T-helper 2 cell treated with Interferon-gamma antibody and Interleukin-4, amounts not matched to agents 5 μg/mL and 100 μg/mL, for 36 hours (primary cell): ENCODE measurements around the gene GCDH.
"Not testable (repeated sequence)": the region's sequence is repeated elsewhere in the genome, so short reads cannot be mapped to it uniquely, and the experiment has no call there.

Experiments used
- DNase-seq: peaks from one replicate; pipeline ENCODE4 v3.0.0; 2021; ENCODE audit warnings: low spot score
- H3K27ac Mint-ChIP-seq: one replicate; pipeline ENCODE4 v1.8.0; 2021; ENCODE audit warnings: mild to moderate bottlenecking, mixed read lengths
- H3K27me3 Mint-ChIP-seq: one replicate; pipeline ENCODE4 v1.8.0; 2021; ENCODE audit warnings: low read depth, mixed read lengths
- H3K36me3 Mint-ChIP-seq: one replicate; pipeline ENCODE4 v1.8.0; 2021; ENCODE audit warnings: low read depth, mixed read lengths
- H3K4me1 Mint-ChIP-seq: one replicate; pipeline ENCODE4 v1.8.0; 2021; ENCODE audit warnings: low read depth, mixed read lengths
- H3K4me3 Mint-ChIP-seq: one replicate; pipeline ENCODE4 v1.8.0; 2022; ENCODE audit warnings: mild to moderate bottlenecking, moderate library complexity, mixed read lengths
- H3K9me3 Mint-ChIP-seq: one replicate; pipeline ENCODE4 v1.8.0; 2021; ENCODE audit warnings: mixed read lengths

GCDH gene

DNA sequence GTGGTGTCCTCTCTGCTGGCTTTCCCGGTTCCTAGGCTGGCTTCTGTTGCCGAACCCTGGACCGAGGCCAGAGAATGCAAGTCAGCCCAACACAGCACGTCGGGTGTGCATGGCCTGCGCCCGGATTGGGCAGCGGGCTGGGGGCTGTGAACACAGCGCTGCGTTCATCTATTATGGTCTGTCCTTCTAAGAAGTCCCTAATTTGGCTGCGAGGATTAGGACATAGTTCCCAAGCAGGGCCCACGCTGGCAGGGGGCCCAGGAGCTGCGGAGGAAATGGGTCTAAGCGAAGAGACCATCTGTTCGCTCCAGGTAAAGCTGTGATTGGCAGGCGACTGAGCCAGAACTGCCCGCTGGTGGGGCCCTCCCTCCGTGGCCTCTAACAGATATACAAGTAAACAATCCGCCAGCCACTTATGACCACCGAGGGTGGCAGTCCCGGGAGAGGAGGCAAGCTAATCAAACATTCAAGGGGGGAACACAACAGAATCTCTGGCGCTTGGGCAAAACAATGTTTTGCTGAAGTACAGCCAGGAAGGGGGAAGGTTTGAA lies 22.1 kb downstream of the GCDH start:
- Mint-ChIP-seq H3K4me3 (no peak overlapping the region), H3K27me3 (no peaks in the 10 kb centered on the region), H3K27ac (peak overlapping the region; percentile 94), H3K36me3 (peaks cover 2% of the 10 kb centered on the region), H3K4me1 (peaks cover 13% of the 10 kb centered on the region), H3K9me3 (no peaks in the 10 kb centered on the region)
- no peak for DNase-seq

DNA sequence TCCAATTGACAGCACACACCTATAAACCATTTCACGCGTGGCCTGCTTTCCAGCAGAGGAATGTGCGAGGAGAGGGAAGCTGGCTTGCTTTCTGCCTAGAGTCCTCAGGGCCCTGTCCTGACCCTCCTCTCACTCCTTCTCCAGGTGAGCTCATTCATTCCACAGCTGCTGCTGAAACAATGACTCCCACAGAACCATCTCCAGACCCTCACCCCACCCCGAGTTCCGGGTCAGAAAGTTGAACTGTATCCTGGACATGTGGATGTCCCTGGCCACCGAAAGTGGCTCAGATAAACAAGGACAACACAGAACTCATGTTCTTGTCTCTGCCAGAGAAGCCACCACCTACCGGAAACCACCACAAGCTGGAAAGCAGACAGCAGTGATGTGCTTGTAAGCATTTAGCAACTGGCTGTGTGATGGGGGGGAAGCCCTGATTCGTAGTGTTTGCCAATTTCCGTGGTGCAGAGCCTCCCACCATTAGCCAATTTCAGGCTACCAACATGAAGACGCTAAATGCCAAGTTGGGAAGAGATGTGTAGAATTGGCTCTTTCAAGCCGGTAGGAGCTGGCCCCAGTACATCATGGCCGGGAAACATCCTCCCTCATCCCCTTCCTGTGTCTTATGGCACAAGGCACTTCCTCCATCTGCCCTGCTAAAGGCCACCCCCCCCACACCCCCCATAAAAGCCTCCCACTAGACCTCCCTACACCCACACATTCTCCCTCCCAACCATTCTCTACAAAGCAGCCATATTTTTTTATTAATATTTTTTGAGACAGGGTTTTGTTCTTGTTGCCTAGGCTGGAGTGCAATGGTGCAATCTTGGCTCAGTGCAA lies 23.1 kb downstream of the GCDH start:
- peak overlapping the region; percentile 77 for H3K4me3 Mint-ChIP-seq
- peaks cover under 1% of the 10 kb centered on the region for H3K27me3 Mint-ChIP-seq
- H3K36me3 Mint-ChIP-seq: no peaks in the 10 kb centered on the region
- peaks cover 17% of the 10 kb centered on the region for H3K4me1 Mint-ChIP-seq
- peak overlapping the region; percentile 94 for H3K27ac Mint-ChIP-seq
- no peaks in the 10 kb centered on the region for H3K9me3 Mint-ChIP-seq
- peak; percentile 33 for DNase-seq

DNA sequence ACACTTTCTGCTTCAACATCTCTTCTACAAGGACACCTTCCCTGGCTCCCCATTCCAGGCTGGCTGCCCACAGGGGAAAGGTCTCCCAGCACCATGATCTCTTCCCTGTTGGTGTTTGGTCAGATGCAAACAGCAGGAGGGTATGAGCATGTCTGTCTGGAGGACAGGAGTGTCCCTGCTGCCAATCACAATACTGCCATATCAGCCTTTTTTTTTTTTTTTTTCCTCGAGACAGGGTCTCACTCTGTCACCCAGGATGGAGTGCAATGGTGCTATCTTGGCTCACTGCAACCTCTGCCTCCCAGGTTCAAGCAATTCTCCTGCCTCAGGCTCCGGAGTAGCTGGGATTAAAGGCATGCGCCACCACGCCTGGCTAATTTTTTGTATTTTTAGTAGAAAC lies 24.9 kb downstream of the GCDH start:
- DNase-seq, H3K9me3 Mint-ChIP-seq, H3K36me3 Mint-ChIP-seq, H3K27me3 Mint-ChIP-seq, H3K4me3 Mint-ChIP-seq: not testable (repeated sequence)
- Mint-ChIP-seq H3K27ac (peak overlapping the region; percentile 40), H3K4me1 (peaks cover 24% of the 10 kb centered on the region)

DNA sequence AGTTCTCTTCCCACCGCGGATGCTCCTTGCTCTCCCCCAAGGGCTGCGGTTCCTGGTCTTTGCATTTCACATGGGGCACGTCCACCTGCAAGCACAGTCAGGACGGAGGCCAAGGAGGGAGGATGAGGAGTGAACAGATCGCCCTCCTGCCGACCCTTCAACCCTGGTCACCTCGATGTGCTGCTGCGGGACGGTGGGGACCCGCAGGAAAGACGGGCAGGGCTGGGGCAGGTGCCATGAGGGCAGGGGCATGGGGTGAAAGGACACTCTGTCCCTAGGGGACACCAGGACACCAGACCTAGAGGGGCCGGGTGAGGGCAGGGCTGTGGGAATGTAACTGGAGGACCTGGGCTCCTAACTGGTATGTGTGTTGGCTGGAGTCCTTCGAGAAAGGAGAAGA lies 27.3 kb downstream of the GCDH start:
- H3K9me3 Mint-ChIP-seq: no peaks in the 10 kb centered on the region
- H3K4me1 Mint-ChIP-seq: peaks cover 22% of the 10 kb centered on the region
- H3K4me3 Mint-ChIP-seq: peak overlapping the region; percentile 75
- H3K36me3 Mint-ChIP-seq: peaks cover 12% of the 10 kb centered on the region
- DNase-seq: no peak
- peak overlapping the region; percentile 79 for H3K27ac Mint-ChIP-seq
- H3K27me3 Mint-ChIP-seq: peaks cover 2% of the 10 kb centered on the region

DNA sequence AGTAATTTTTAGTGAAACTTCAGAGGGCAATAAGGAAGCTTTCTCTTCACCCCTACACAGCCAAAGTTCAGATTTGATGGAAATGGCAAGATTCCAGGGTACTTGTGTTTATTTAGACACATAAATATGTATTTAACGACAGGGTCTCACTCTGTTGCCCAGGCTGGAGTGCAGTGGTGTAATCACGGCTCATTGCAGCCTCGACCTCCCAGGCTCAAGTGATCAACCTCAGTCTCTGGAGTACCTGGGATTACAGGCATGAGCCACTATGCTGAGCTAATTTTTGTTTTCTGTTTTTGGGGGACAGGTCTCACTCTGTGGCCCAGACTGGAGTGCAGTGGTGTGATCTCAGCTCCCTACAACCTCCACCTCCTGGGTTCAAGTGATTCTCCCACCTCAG lies 30.1 kb downstream of the GCDH start:
- DNase-seq: no peak
- no peaks in the 10 kb centered on the region for H3K9me3 Mint-ChIP-seq

DNA sequence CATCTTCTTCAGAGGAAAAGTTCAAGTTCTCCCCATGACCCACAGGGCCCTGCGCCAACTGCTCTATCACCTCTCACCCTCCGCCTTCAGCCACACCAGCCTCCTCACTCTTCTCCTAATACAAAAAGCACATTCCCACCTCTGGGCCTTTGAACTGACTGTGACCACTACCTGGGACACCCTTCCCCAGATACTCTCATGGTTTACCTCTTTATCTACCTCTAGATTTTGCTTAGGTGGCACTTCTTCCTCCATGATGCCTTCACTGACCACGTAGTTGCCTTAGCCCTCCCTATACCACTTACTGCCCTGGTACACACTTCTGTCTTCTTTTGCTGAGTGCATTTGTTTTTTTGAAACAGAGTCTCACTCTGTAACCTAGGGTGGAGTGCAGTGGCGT lies 32.0 kb downstream of the GCDH start:
- no peak for DNase-seq
- H3K27ac Mint-ChIP-seq: peak overlapping the region; percentile 7
- H3K27me3 Mint-ChIP-seq: peaks cover 2% of the 10 kb centered on the region
- H3K4me3 Mint-ChIP-seq: no peak overlapping the region
- H3K4me1 Mint-ChIP-seq: peaks cover 11% of the 10 kb centered on the region
- peaks cover 35% of the 10 kb centered on the region for H3K36me3 Mint-ChIP-seq
- H3K9me3 Mint-ChIP-seq: no peaks in the 10 kb centered on the region

More for the DNA sequence above, 30.1 kb downstream of the GCDH start:
- H3K27ac Mint-ChIP-seq: peak overlapping the region; percentile 31
- peaks cover 11% of the 10 kb centered on the region for H3K4me1 Mint-ChIP-seq
- H3K27me3 Mint-ChIP-seq: peaks cover 2% of the 10 kb centered on the region
- no peak overlapping the region for H3K4me3 Mint-ChIP-seq
- peaks cover 27% of the 10 kb centered on the region for H3K36me3 Mint-ChIP-seq

DNA sequence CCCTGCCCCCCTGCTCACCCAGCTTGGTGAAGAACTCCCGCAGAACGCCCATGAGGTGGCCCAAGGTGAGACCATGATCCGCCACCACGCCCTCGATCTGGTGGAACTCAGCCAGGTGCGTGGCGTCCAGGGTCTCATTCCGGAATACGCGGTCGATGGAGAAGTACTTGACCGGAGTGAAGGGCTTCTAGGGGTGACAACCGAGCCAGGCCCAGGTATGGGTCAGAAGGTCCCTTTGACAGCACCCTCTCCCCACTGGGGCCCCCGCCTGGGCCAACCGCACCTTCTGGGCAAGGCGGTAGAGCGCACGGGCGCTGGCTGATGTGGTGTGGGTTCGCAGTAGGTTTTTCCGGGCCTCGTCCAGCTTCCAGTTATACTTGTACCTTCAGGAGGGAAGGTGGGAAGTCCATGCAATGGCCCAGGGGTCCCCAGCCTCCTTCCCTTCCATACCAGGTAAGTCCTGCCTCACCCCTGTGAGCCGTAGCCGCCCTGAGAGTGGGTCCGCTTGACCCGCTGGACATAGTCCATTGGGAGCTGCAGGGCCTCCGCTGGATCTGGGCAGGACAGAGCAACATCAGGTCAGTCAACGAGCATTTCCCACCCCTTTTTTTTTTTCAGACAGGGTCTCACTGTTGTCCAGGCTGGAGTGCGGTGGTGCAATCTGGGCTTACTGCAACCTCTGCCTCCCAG lies 33.8 kb downstream of the GCDH start:
- DNase-seq: no peak
- Mint-ChIP-seq H3K9me3 (no peaks in the 10 kb centered on the region), H3K27me3 (no peaks in the 10 kb centered on the region), H3K4me3 (no peak overlapping the region), H3K4me1 (peaks cover 3% of the 10 kb centered on the region), H3K27ac (no peak overlapping the region), H3K36me3 (peaks cover 48% of the 10 kb centered on the region)

DNA sequence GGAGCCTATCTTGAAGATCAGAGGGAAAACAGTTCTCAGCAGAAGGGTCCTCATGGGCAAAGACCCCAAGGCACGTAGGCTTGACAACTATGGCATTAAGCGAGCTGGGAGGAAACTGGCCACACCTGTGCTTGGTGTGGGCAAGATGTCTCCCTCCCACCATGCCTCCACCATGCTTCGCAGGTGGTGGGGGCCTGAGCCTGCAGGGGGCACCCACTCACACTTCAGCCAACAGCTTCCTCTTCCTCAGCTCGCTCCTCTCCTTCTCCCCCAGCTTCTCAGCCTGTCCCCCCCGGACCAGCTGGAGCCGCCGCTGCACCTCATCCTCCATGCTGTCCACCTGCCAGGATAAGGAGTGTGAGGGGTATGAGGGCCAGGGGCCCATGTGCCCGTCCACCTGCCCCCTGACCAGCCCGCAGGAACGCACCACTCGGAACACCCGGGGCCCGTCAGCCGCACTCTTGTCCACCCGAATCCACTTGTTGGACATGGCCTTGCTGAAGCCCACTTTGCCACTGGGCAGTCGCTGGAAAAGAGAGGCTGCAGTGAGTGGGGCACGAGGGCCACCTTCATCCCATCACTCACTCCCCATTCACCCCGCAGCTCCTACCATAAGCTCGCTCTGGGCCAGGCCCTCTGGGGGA lies 39.2 kb downstream of the GCDH start:
- H3K27me3 Mint-ChIP-seq: no peaks in the 10 kb centered on the region
- no peaks in the 10 kb centered on the region for H3K9me3 Mint-ChIP-seq
- H3K27ac Mint-ChIP-seq: no peak overlapping the region
- H3K36me3 Mint-ChIP-seq: peaks cover 36% of the 10 kb centered on the region
- H3K4me1 Mint-ChIP-seq: peaks cover 11% of the 10 kb centered on the region
- H3K4me3 Mint-ChIP-seq: no peak overlapping the region
- no peak for DNase-seq

DNA sequence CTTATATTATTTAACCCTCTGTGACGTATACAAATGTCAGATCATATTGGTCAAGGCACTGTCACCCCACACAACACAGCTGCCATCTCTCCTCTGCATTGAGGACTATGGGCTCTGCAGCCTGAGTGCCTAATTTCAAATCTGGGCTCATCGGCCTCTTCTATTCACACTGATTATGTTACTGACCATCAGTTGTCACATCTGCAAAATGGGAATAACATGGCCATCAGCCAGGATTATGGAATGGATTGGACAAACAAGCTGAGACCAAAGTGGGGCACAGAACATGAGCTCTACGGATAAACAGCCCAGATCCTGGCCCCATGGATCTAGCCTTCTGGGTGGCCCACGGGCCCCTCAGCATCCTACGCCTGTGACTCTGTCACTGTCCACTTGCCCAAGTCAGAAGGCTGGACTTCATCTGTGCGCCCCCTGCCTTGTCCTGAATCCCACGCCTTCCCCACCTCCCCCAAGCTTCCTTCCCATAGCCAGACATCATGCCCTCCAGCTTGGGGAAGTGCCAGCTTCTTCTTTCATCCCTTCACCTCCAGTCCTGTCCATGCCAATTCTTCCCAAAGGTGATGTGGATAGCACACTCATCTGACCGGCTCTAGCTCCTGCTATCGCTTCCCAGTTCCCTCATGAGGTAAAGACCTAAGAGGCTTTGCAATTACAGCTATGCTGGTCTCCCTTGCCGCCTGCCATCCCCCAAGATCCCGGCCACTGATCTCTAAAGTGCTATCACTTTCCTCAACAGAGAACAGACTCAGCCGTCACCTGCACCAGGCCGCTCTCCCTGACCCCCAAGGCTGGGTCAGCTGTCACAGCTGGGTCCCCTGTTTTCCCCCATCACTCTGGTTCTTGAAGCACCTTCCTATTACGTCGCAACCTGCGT lies 41.7 kb downstream of the GCDH start:
- Mint-ChIP-seq H3K27me3 (no peaks in the 10 kb centered on the region), H3K4me3 (peak overlapping the region; percentile 100), H3K4me1 (peaks cover 24% of the 10 kb centered on the region), H3K36me3 (peaks cover 28% of the 10 kb centered on the region), H3K9me3 (no peaks in the 10 kb centered on the region), H3K27ac (peak overlapping the region; percentile 94)
- DNase-seq: no peak

DNA sequence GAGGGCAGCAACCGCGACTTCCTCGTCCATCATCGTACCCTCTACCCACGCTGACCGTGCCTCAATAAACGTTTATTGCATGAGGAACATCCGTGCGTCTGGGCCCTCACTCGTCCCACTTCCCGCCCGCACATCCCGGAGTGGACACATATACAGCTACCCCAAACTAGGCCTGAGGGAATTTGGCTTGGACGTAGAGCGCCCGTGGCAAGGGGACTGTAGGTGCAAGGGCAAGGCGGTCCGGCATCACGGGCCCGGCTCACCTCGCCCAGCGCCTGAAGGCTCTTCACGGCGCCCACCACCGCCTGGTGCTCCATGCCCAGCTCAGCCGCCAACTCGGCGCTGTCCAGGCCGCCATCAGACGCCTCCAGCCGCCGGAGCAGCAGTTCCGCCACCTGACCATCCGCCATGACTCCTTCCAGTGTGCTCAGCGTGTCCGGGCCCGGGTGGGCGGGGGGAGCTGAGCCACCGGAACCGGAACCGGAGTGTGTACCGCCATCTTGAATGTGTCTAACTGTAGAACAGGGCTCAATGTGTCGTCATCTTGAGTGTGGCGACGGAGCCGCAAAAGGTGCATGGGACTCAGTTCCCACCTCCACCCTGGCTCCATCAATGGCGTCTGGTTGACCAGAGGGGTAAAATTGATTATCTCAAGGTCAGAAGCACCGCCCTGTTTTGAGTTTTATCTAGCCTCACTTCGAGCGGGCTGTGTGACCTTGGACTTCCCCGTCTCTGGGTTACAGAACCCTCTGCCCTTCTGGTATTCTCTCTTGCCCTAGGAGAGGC lies 42.5 kb downstream of the GCDH start, which contains the start of gene FARSA:
TSS of gene FARSA (minus strand) at position 425 of the 786 bp plus-strand sequence. CDS start at position 410, 15 bp downstream.
- H3K4me1 Mint-ChIP-seq: peaks cover 26% of the 10 kb centered on the region
- peaks cover 25% of the 10 kb centered on the region for H3K36me3 Mint-ChIP-seq
- no peaks in the 10 kb centered on the region for H3K27me3 Mint-ChIP-seq
- DNase-seq: peak; percentile 85
- no peaks in the 10 kb centered on the region for H3K9me3 Mint-ChIP-seq
- H3K27ac Mint-ChIP-seq: peak within 1 kb of the TSS; percentile 94
- peak within 1 kb of the TSS; percentile 100 for H3K4me3 Mint-ChIP-seq

DNA sequence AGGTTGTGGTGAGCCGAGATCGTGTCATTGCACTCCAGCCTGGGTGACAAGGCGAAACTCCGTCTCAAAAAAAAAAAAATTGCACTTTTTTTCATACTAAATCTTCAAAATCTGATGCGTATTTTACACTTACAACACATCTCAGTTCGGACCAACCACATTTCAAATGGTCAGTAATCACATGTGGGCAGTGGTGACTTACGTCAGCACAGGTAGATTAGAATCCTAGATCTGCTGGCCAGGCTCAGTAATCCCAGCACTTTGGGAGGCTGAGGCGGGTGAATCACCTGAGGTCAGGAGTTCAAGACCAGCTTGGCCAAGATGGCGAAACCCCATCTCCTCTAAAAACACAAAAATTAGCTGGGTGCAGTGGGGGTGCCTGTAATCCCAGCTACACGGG lies 44.1 kb downstream of the GCDH start:
- no peaks in the 10 kb centered on the region for H3K9me3 Mint-ChIP-seq
- H3K4me3 Mint-ChIP-seq: no peak overlapping the region
- peaks cover 31% of the 10 kb centered on the region for H3K36me3 Mint-ChIP-seq
- H3K4me1 Mint-ChIP-seq: peaks cover 35% of the 10 kb centered on the region
- H3K27me3 Mint-ChIP-seq: no peaks in the 10 kb centered on the region
- DNase-seq: no peak
- no peak overlapping the region for H3K27ac Mint-ChIP-seq

DNA sequence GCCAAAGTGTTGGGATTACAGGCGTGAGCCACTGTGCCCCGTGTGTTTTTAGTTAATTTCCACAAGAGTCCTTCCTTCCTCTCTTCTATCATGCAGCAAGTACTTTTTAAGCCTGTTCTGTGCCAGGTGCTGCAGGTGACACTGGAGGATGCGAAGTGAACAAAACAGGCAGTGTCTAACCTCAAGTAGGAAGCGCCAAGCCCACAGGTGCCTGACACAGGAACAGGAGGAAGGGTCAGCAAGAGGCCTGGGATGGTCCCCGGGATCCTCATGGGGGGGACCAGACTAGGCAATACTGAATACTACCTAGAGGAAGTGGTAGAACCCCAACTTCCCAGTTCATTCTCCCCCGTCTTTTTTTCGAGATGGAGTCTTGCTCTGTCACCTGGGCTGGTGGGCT lies 45.6 kb downstream of the GCDH start:
- Mint-ChIP-seq H3K36me3 (peaks cover 45% of the 10 kb centered on the region), H3K4me1 (peaks cover 43% of the 10 kb centered on the region), H3K9me3 (no peaks in the 10 kb centered on the region), H3K27ac (peak overlapping the region; percentile 19), H3K27me3 (no peaks in the 10 kb centered on the region), H3K4me3 (peak overlapping the region; percentile 6)
- DNase-seq: no peak
